AG09309 (cell line): ENCODE results near the gene MSANTD1.
A peak's percentile ranks its signal among the peaks of the same experiment; 100 is the strongest.

Source experiments
- DNase-seq: peaks from one replicate; pipeline ENCODE4 v3.0.0-alpha.2; 2010; ENCODE audit warnings: low read depth
- H3K4me3 ChIP-seq: 2 replicates; pipeline ENCODE4 v1.5.1; 2011; ENCODE audit warnings: mild to moderate bottlenecking, low read depth, low read length, moderate library complexity; ENCODE audit not compliant: control insufficient read depth
- CTCF ChIP-seq: IDR thresholded peaks from 2 replicates; pipeline ENCODE4 v1.5.1; 2011; ENCODE audit warnings: mild to moderate bottlenecking, low read depth, low read length, inconsistent platforms; ENCODE audit not compliant: insufficient read depth, control insufficient read depth; ENCODE audit errors: missing control alignments

MSANTD1 gene

GRCh38 chr4:3203971-3204431 lies 45.0 kb upstream of the MSANTD1 start:
- no peak for TF ChIP-seq CTCF
- no peak for DNase-seq
- no peak overlapping the region for H3K4me3 ChIP-seq

- no peak for DNase-seq
- TF ChIP-seq CTCF = no peak
- H3K4me3 ChIP-seq = no peak overlapping the region
Measured at GRCh38 chr4:3205995-3206394, 43.0 kb upstream of the MSANTD1 start.

- DNase-seq = no peak
- TF ChIP-seq CTCF = no peak
- H3K4me3 ChIP-seq = no peak overlapping the region
Measured at GRCh38 chr4:3206439-3207100, 42.4 kb upstream of the MSANTD1 start.

- H3K4me3 ChIP-seq = no peak overlapping the region
- DNase-seq = peak; percentile 52
- peak; percentile 7 for TF ChIP-seq CTCF
Measured at GRCh38 chr4:3207531-3208037, 41.4 kb upstream of the MSANTD1 start.

DNA sequence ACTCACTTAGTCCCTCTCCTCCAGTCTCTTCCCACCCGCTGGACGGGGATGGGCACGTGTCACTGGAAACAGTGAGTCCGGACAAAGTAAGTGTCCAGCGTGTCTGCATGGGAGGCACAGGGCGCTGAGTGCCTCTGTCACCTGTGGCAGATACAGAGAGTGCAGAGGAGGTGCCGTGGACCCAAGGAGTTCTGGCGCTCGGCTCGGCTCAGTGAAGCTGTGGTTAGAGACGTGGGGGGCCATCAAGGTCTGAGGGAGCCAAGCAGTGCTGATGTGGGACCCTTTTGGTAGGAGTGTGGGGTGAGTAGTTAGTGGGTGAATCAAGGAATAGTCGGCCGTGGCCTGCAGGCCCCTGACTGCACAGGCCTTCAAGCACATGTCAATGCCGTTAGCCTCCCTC lies 40.1 kb upstream of the MSANTD1 start:
- DNase-seq = no peak
- TF ChIP-seq CTCF = no peak

GRCh38 chr4:3209551-3210325 lies 39.2 kb upstream of the MSANTD1 start:
- no peak overlapping the region for H3K4me3 ChIP-seq
- DNase-seq = no peak
- no peak for TF ChIP-seq CTCF

More for the DNA sequence above, 40.1 kb upstream of the MSANTD1 start:
- no peak overlapping the region for H3K4me3 ChIP-seq
